A549 (cell line): ENCODE results near the gene FLVCR2.

Experiments
- BCL3 ChIP-seq: fragments of >200 bp; sonication (Bioruptor Twin); formaldehyde crosslinking; IDR thresholded peaks from 3 replicates; pipeline ENCODE4 v1.6.1; 2016
- BHLHE40 ChIP-seq: IDR thresholded peaks from 2 replicates; pipeline ENCODE4 v1.6.1; 2012; ENCODE audit warnings: low read depth, low read length, inconsistent platforms
- CBX8 ChIP-seq: fragments of 200-600 bp; sonication (generic); IDR thresholded peaks from 2 replicates; pipeline ENCODE4 v1.6.1; 2016
- CHD2 ChIP-seq: fragments of 150-350 bp; IDR thresholded peaks from 2 replicates; pipeline ENCODE4 v1.6.1; 2014; ENCODE audit warnings: low read length; ENCODE audit not compliant: partially characterized antibody
- CTCF ChIP-seq: fragments of >200 bp; sonication (Bioruptor Twin); formaldehyde crosslinking; IDR thresholded peaks from 3 replicates; pipeline ENCODE4 v1.5.1; 2016
- EP300 ChIP-seq, 2 experiments: fragments of >200 bp; sonication (Bioruptor Twin); formaldehyde crosslinking; IDR thresholded peaks; 2 replicates in 1 of 2; 3 replicates in 1 of 2; pipeline ENCODE4 v1.6.1; 2016 to 2017
- GATA3 ChIP-seq: IDR thresholded peaks from 2 replicates; pipeline ENCODE4 v1.6.1; 2012; ENCODE audit warnings: borderline replicate concordance
- KDM1A ChIP-seq: fragments of 200-600 bp; sonication (generic); IDR thresholded peaks from 2 replicates; pipeline ENCODE4 v1.6.1; 2016; ENCODE audit warnings: low read depth, mild to moderate bottlenecking
- KDM5A ChIP-seq: fragments of 200-600 bp; sonication (generic); IDR thresholded peaks from 2 replicates; pipeline ENCODE4 v1.6.1; 2016; ENCODE audit warnings: antibody characterized with exemption, mild to moderate bottlenecking
- POLR2A ChIP-seq: IDR thresholded peaks from 2 replicates; pipeline ENCODE4 v1.6.1; 2012; ENCODE audit warnings: mild to moderate bottlenecking, low read length
- RAD21 ChIP-seq, 2 experiments: fragments of >200 bp in 1 of 2; sonication (Bioruptor Twin) in 1 of 2; formaldehyde crosslinking in 1 of 2; IDR thresholded peaks in 1 of 2; conservative IDR thresholded peaks in 1 of 2; 2 replicates in 1 of 2; 3 replicates in 1 of 2; pipeline ENCODE4 v1.6.1; 2012 to 2018; ENCODE audit warnings: inconsistent platforms in 1 of 2

- TF ChIP-seq KDM1A (no peak), RAD21 (conservative IDR thresholded peaks at IDR 0.05 in 1 of 2, IDR thresholded peaks at IDR 0.05 in 1 of 2) (no peak), EP300 (IDR thresholded peaks at IDR 0.05) (no peak), CBX8 (no peak), GATA3 (no peak), CHD2 (no peak), POLR2A (no peak), KDM5A (no peak), CTCF (no peak), BHLHE40 (no peak), BCL3 (no peak)
Measured at GRCh38 chr14:75690010-75690409, 111.6 kb downstream of the FLVCR2 start.
